HG02852 (cell line): ENCODE results near the gene PDE4D.
A peak's percentile ranks its signal among the peaks of the same experiment; 100 is the strongest.

Experiments
- ATAC-seq: cut with Tn5 transposase; IDR thresholded peaks from one replicate; pipeline ENCODE4 v1.9.1; 2021; ENCODE audit warnings: mild to moderate bottlenecking, moderate library complexity; ENCODE audit not compliant: unreplicated experiment

The PDE4D gene

DNA sequence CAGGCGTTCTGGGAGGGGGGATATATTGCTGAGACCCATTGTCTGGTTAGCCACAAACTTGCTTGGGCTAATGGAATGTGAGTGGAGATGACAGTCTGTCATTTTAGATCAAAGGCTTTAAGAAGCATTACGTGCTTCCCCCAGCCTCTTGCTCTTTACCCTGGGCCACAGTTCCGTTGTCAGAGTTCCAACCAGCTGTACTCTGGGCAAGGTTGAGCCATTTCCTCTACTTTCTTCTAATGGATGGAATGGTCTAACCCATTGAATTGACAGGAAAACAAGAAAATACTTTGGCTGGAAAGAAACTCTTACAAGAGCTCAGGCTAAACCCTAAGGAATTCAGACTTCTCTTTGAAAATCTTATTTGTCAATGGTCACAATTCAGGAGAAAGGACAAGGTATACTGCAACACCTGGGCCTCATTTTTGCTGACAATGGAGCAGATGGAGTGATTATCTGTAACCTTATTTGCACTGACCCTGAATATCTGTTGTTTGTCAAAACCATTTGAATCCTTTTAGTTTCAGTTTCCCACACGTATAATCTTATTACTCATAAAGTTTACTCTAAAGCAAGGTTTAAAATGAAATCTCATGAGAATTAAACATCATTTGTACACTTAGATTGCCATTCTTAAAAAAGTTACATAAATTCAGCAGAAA lies 231.4 kb downstream of the PDE4D start:
- ATAC-seq, result peak; percentile 64

DNA sequence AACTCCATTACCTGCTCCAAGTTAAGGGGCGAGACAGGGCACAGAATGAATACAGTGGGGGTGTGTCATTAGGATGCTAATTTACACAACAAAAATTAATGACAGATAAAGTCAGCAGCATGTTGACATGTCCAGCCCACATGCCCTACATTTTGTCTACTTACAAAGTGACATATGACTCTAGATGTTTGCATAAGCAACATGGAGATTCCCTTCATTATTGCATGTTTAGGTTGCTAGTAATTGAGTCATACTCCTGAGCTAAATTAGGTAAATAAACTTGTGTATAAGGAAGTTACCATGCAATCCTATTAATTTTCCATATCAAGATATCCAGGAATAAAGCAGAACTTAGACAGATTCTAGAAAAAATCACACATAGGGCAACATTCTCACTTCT lies 232.2 kb downstream of the PDE4D start:
- no peak for ATAC-seq

DNA sequence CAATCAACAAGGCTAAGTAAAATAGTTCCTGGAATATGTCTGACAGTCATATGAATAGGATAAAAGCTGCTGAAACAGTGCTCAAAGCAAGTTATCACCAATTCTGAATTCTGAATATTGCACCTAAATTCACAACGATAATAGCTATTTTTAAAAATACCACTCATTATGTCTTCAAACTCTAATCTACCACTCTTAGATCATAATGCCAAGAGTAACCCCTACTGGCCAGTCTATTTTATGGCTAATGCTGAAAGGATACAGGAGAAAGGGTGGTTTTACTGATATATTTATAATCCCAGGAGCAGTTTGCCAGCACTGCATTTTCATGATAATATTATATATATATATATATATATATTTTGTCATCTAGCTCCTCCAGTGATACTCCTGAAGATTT lies 232.8 kb downstream of the PDE4D start:
- ATAC-seq, result peak; percentile 38

DNA sequence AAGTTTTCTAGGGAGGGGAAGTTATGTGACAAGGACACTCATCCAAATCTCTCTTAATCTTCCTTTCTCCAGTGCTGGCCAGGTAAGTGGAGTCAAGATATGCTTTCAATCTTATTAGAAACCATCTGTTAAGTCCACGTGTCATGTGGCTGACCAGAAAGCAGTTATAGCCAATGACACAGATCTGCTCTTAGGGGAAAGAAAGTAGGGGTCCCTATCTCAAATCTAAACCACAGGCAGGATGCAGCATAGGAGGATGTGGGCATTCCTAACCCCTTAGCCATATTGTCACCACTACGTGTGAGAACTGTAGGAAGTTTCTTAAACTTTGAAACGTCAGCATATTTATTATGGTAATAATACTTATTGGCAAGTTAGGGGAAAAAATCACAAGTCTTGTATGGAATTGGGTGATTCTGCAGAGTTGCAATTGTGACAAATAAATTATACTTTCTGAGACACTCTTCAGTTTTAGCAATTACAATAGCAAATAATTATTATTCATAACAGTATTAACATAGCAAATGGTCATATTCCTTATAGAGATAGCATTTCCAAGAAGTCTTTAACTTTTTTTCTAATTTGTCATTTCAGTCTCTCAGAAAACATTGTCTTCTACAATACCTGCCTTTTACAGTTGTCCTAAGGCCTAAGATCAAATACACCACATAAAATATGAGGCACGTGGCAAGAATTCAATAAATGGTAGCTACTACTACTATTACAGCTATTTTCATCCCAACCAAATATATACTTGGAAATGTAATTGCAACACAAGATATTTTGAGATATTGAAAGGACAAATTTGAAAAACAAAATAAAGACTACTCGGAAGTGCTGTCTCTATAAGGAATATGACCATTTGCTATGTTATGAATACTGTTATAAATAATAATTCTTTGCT lies 236.9 kb downstream of the PDE4D start:
- no peak for ATAC-seq

DNA sequence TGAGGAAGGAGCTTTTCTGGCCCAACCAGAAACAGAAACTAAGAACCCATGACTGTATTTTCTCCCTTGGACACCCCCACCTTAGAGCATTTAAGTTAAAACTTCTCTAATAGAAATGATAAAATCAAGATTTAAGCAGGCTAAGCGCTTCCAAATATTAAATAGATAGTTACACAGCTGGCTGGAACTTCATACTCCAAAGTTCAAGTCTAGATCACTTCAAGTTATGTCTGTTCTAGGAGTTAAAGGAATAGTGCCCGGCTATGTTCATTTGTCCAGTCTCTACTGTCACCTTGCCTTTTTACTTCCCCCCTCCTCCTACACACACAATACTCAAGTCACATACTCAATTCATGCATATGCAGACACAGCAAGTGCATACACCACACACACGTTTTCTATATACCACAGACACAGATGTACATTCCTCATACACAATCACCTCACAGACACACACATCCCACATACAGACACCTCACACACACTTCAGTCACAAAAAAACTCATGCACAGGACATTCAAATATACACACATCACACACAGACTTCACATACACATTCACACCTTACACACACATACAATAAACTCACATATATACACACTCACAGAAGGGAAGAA lies 237.7 kb downstream of the PDE4D start:
- ATAC-seq, result no peak

DNA sequence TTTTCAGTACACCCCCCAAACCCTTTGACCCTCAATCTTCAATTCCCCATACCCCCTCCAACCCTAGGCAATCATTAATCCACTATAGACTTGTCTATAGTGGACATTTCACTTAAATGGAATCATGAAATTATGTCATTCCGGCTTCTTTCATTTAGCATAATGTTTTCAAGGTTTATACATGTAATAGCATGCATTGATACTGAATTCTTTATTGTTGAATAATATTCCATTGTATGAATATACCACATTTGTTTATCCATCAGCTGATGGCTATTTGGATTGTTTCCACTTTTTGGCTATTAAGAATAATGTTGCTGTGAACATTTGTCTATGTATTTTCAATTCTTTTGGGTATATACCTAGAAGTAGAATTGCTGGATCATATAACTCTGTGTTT lies 238.8 kb downstream of the PDE4D start:
- no peak for ATAC-seq

DNA sequence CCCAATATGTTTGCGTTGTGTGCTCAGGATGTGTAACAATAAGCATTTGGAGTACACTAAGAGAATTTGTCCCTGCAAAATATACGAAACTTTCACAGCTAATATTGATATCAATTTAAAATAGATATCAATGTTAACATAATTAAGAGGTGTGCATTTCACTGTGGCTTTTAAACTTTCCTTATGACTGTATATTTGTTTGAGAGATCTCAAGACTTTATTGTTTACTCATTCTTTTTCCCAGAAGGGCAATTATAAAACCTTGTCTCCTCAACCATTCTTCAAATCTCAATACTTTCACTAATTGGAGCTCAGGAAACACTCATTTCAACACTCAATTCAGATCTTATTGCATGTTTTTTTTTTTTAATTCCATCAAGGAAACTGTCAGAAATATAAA lies 241.1 kb downstream of the PDE4D start:
- ATAC-seq, result no peak

DNA sequence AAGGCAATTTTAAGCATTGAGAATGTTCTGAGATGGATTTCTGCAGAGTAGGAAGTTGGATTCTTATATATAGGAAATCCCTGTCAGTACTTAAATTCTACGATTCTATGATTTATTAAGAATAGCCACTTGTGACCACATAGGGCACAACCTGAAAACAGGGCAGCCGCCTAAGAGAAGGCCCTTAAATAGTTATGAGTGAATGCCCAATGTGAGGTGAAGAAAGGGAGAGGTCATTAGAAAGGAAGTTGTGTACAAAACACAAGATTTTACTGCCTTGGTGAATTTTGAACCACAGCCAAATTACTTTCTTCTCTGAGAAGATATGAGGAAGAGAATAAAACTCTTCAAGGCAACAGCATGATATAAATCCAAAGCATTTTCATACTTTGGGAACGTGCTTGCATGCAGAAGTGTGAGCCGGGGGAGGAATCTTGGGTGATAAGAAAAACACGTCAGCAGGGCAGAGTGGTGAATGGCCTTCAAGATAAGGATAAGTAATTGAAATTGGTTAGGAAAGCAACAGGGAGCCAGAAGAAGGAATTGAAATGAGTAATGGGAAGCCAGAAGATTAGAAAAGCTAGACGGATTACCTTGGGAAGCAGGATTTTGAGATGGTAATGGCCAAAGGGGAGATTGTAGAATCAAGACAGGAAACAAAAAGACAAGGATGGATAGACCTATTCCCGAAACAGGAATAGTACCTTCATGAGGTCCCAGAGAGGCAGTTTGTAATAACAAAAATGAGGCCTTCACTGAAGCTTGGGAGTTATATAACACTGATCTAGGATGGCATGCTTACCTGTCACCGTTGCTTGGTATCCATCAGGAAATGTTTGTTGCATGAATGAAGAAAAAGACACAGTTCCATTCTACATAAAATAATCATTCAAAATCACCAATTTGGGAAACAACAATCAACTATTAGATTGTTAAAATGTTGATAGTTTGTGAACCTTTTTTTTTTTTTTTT lies 244.3 kb downstream of the PDE4D start:
- ATAC-seq, result no peak

DNA sequence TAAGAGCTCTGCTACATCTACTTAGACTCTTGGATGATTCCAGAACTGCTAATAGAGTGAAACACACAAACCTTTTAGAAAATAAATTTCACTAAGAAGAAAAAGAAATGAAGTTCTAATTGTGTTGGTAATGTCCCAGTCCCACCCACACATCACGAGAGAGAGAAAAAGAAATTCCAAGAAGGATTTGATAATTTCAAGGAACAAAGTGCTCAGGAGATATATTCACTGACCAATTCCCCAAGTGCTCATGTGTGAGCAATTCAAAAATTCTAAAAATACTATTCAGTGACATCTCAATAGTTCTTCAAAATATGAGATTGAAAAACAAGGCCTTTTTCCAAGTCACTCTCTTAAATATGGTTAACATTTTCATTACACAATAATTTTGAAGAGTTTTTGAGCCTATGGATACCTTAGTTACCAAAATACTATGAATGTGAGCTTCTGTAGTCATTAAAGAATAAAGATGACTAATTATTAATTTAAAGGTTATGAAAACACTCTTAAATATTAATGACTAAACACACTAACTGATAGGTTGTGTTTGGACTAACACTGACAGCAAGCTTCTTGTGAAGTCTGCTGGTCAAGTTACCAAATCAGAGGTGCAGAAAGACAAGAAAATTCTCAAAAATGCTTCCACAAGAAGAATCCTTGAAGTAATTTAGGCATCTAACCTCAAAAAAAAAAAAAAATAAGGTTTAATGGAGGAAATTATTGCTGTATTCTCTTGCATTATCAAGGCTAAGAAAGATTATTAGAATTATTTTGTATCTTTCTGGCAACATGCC lies 245.3 kb downstream of the PDE4D start:
- ATAC-seq, result no peak

DNA sequence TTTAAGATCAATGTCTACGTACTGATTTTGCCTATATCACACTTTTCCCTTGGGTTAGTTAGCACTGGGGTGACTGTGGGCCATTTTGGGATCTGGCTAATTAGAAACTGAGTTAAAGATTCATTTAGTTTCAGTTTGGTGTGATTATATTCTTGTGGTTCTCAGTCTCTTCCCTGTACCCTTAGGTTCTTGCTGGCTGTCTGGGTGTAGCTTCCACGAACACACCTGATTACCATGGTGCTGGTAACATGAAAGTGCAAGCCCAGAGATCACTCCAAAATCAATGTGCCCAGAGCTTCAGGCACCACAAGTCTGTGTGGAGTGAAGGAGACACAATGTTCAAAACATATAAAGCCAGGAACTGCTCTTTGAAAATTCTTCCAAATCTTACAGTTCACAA lies 248.1 kb downstream of the PDE4D start:
- ATAC-seq, result no peak

DNA sequence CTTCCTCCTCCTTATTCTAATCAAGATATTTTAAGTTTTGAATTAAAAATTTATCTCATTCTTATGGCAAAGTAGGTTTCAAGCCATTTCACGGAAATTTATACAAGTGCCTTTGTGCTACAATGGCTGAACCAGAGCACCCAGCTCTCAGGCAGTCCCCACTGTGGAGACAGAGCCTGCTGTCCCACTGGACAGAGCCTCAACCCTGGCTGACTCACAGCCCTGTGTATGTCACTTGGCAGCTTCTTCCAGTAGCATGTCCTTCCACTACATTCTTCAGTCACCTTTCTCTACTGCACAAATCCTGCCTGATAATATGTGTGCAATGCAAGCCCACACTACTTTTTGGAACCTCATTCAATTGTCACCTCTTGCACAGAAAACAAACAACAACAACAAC lies 253.1 kb downstream of the PDE4D start:
- ATAC-seq, result no peak

DNA sequence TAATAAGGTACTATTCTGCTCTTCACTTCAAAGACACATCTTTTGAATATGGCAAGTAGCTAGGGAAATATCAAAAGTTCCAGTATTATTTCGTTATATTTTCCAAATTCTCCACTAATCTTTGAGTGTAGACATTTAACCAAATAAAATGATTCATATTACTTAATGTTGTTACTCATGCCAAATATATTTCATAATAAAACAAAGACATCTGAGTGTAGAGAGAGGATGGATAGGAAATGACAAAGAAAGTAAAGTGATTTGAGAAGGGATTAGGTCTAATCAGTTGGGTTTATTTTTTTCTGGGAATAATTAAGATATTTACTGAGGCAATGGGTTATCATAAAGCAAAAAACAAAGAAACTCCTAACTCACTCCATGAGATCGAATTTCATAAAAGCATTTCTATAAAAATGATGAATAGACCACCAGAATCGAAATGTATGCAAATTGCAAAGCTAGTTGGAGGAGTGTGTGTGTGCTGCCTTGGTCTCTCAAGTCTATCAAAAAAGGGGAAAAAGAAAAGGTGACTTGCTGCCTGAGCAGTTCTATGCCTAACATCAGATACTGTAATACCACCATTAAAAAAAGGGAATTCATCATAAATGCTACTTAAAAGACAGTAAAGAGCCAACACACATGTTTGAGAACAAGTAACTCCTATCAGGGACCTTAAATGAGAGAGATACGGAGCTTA lies 255.5 kb downstream of the PDE4D start:
- no peak for ATAC-seq

DNA sequence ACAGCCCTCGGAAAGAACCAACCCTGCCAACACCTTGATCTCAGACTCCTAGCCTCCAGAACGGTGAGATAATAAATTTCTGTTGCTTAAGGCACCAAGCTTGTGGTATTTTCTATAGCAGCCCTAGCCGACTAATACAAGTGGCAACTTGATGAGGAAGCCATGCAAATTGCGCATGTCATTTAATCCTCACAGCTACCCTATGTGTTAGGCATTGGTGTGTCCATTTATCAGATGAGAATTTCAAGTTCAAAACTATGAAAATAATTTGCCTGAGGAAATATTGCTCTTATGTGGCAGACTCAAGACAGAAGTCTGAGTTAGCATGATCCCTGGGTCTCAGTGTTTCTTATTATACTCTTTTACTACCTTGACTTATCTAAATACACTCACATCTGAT lies 264.0 kb downstream of the PDE4D start:
- no peak for ATAC-seq

DNA sequence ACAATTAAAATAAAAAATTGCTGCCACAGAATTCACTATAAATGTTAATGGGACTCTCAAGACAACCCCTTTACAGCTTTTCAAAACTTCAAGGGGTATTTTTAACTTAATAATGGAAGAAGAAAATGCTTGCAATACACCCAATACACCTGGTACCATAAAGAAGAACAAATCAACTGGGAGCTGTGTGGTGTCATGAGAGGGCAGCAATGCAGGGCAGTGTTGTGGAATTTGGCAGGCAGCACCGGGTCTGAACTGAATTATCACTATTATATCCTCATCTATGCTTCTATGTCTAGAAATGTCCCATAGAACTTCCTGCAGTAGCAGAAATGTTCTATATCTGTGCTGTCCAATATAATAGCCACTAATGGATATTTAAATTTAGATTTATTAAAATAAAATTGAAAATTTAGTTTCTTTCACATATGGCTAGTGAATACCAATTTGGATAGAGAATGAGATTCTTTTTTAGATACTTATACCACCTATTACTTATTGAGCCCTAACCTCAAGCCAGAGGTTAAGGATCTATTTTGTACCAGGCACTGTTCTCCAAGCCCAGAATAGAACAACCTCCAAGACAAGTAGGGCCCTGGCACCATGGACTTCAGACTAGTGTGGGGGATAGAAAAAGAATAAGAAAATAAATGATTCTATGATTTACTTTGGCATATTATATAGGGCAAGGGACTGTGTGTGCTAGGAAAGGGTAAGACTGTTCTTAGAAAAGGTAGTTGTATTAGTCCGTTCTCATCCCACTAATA lies 265.3 kb downstream of the PDE4D start:
- ATAC-seq, result no peak

DNA sequence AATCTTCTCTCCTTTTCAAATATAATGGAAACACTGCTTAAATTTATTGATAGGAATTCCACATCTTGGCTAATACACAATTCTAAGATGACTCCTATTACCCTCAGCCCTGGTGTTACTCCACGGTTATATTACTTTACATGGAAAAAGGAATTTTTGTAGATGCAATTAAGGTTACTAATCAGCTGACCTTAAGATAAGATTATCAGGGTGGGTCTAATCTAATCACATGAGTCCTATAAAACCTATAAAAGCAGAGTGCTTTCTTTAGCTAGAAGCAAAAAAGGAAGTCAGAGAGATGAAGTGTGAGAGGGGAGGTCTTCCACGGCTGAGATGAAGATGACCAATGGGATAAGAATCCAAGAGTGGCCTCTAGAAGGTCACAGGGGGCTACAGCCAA lies 268.6 kb downstream of the PDE4D start:
- ATAC-seq, result no peak

DNA sequence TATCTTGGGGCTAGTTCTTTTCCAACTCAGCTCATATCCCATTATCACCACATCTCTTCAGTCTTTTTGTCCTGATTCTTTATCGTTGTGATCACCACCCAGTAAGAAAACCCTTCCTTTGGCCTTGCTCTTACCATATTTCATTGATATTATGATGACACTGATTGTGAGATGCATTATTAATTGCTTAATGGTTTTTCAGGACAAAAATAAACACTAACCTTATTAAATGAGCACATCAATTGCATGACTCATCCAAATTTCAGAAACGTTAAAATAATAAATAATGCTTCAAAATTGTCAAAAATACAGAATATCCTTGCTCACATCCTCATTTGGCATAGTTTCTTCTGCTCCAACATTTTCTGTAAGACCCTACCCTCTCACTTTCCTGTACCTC lies 270.7 kb downstream of the PDE4D start:
- ATAC-seq, result no peak

DNA sequence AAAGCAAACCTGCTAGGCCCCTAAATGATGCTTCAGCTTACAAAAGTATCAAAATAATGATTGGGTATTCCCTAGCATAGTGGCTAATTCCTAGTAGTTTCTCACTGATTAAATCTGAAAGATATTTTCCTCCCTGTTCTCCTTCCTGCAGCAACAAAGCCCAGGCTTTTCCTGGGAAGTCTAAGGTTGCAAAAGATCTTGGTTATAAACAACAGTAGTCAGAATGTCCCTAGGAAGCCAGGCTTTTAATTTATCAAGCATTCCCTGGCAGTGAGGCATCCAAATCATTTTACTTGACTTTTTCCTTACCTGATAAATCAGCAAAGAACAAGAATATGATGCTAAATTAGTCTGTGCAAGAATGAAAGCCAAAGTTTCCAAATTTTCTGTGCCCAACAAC lies 272.0 kb downstream of the PDE4D start:
- ATAC-seq, result no peak

DNA sequence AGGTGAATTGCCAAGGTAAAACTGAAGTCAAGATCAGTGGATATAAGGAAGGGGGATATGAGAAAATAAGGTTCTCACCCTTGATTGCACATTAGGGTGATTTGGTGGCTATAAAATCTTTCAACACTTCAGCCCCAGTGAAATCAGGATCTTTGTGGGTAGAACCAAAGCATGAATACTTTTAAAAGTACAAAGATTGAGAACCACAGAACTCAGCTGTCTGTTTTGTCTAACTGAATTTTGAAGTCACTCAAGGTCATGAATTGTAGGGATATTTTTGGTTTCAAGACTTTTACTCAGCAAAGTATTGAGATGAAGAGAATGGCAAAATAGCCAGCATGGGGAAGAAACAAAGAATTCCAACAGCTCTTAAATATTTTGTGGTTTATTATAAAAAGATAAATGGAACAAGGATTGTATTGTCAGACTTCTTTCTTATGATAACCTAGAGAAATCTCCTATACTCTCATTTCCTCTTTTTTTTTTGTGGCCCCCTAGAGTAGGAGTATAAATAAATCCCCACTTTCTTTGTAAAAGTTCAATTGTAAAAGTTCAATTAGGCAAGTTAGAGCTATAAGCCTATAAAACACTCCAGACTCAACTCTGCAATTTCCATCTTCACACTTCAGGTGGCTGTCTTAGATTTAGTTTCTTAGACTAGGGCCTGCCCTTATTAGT lies 272.9 kb downstream of the PDE4D start:
- peak; percentile 77 for ATAC-seq
